GM12878 (cell line): ENCODE data around the gene ARHGAP15. TPM values are rescaled to one million over a fixed set of nuclear protein-coding genes. Genes with fewer than 3 reads are reported as not detected.

ENCODE experiments used
- ATAC-seq: fragments of 200-7000 bp; cut with Tn5 transposase; 3 replicates; pipeline ENCODE4 v1.9.1; 2020; ENCODE audit warnings: mild to moderate bottlenecking, moderate library complexity
- BruUV-seq: library from RNA; stranded (reverse); fragments of 400-500 nt; replicated peaks from 2 replicates; lab custom pipeline; 2021; lab: Mats Ljungman, UMichigan
- CTCF ChIA-PET: fragments of 300-600 bp; sonication (Branson Sonifier 250); formaldehyde crosslinking; extraction: SDS; loops from one replicate; lab custom pipeline; 2021; ENCODE audit warnings: inconsistent platforms; lab: Yijun Ruan, JAX
- POLR2A ChIA-PET: fragments of 350-600 bp; formaldehyde crosslinking; extraction: SDS; loops from one replicate; lab custom pipeline; 2021; ENCODE audit warnings: inconsistent platforms; lab: Charles Lee
- RAD21 ChIA-PET: fragments of 300-600 bp; sonication (Branson Sonifier 250); formaldehyde crosslinking; loops from one replicate; lab custom pipeline; 2023; ENCODE audit warnings: antibody characterized with exemption; ENCODE audit not compliant: unreplicated experiment; lab: Charles Lee
- SMC1A ChIA-PET: fragments of 300-600 bp; sonication (Branson Sonifier 250); formaldehyde crosslinking; loops from one replicate; lab custom pipeline; 2023; ENCODE audit not compliant: unreplicated experiment, uncharacterized antibody; lab: Charles Lee
- DNase-seq: peaks from one replicate; pipeline ENCODE4 v3.0.0-alpha.2; 2011; ENCODE audit warnings: low read depth, low spot score
- FAIRE-seq: peaks from 3 replicates; lab custom pipeline; 2011; peaks lifted over from hg19 to GRCh38; lab: Jason Lieb, UNC
- H2AFZ ChIP-seq: 2 replicates; pipeline ENCODE4 v1.6.0; 2011; ENCODE audit warnings: low read depth, low read length, control low read depth; ENCODE audit not compliant: control insufficient read depth
- H3K27ac ChIP-seq: 2 replicates; pipeline ENCODE4 v1.5.1; 2011; ENCODE audit warnings: control low read depth; ENCODE audit not compliant: control insufficient read depth, insufficient read depth
- H3K27me3 ChIP-seq, 2 experiments: replicated peaks in 1 of 2; 2 replicates each; pipeline versions ENCODE4 v1.6.0 to v1.6.1; 2011; ENCODE audit warnings: low read length in 1 of 2; ENCODE audit not compliant: control insufficient read depth in 2 of 2, insufficient read depth in 2 of 2
- H3K36me3 ChIP-seq, 2 experiments: 2 replicates each; pipeline ENCODE4 v1.5.1; 2011; ENCODE audit warnings: low read length in 1 of 2; ENCODE audit not compliant: control insufficient read depth in 2 of 2, insufficient read depth in 2 of 2
- H3K4me1 ChIP-seq: 2 replicates; pipeline ENCODE4 v1.6.1; 2011; ENCODE audit warnings: mild to moderate bottlenecking, low read length, moderate library complexity, mixed read lengths; ENCODE audit not compliant: control insufficient read depth, insufficient read depth
- H3K4me2 ChIP-seq: 2 replicates; pipeline ENCODE4 v1.6.0; 2011; ENCODE audit warnings: control low read depth; ENCODE audit not compliant: control insufficient read depth, insufficient read depth
- H3K4me3 ChIP-seq: fragments of 200-600 bp; sonication (generic); 2 replicates; pipeline ENCODE4 v1.5.1; 2016
- H3K79me2 ChIP-seq: 2 replicates; pipeline ENCODE4 v1.6.0; 2011; ENCODE audit warnings: low read length; ENCODE audit not compliant: control insufficient read depth, insufficient read depth
- H3K9ac ChIP-seq: 2 replicates; pipeline ENCODE4 v1.8.0; 2011; ENCODE audit warnings: low read length, control low read depth, mixed read lengths; ENCODE audit not compliant: control insufficient read depth, insufficient read depth
- H3K9me3 ChIP-seq: replicated peaks from 3 replicates; pipeline ENCODE4 v1.5.1; 2011; ENCODE audit warnings: mild to moderate bottlenecking, low read length; ENCODE audit not compliant: control insufficient read depth, insufficient read depth
- H4K20me1 ChIP-seq: 2 replicates; pipeline ENCODE4 v1.6.0; 2011; ENCODE audit not compliant: control insufficient read depth, insufficient read depth
- EED ChIP-seq: sonication (generic); IDR thresholded peaks from 2 replicates; pipeline ENCODE4 v1.6.1; 2016; ENCODE audit warnings: antibody characterized with exemption, low read depth
- FOXK2 ChIP-seq: fragments of 450-650 bp; IDR thresholded peaks from 2 replicates; pipeline ENCODE4 v1.6.1; 2017; ENCODE audit warnings: mild to moderate bottlenecking, moderate library complexity
- IRF4 ChIP-seq: IDR thresholded peaks from 2 replicates; pipeline ENCODE4 v1.6.1; 2011; ENCODE audit warnings: low read depth, low read length
- MLLT1 ChIP-seq: fragments of 450-650 bp; IDR thresholded peaks from 2 replicates; pipeline ENCODE4 v1.6.1; 2016; ENCODE audit warnings: mild to moderate bottlenecking
- MTA2 ChIP-seq: fragments of 450-650 bp; IDR thresholded peaks from 2 replicates; pipeline ENCODE4 v1.6.1; 2016; ENCODE audit warnings: low read depth, mild to moderate bottlenecking, moderate library complexity
- REST ChIP-seq: IDR thresholded peaks from 2 replicates; pipeline ENCODE4 v1.6.1; 2012; ENCODE audit warnings: mild to moderate bottlenecking, low read depth, low read length
- RFX5 ChIP-seq: IDR thresholded peaks from 2 replicates; pipeline ENCODE4 v1.6.1; 2011; ENCODE audit warnings: low read depth, low read length, improper control_type of control experiment
- STAT1 ChIP-seq: fragments of 450-650 bp; conservative IDR thresholded peaks from 2 replicates; pipeline ENCODE4 v1.6.1; 2014; ENCODE audit warnings: antibody characterized with exemption, mild to moderate bottlenecking
- SUZ12 ChIP-seq: fragments of 200-600 bp; sonication (generic); IDR thresholded peaks from one replicate; pipeline ENCODE4 v1.6.1; 2018; ENCODE audit warnings: antibody characterized with exemption, mild to moderate bottlenecking; ENCODE audit not compliant: unreplicated experiment
- USF2 ChIP-seq: IDR thresholded peaks from 2 replicates; pipeline ENCODE4 v1.6.1; 2011; ENCODE audit warnings: low read depth, low read length, improper control_type of control experiment, borderline replicate concordance
- ZNF592 ChIP-seq: fragments of 450-650 bp; IDR thresholded peaks from 2 replicates; pipeline ENCODE4 v1.6.1; 2017; ENCODE audit warnings: mild to moderate bottlenecking, moderate library complexity
- WGBS: methylation state at CpG from one replicate; pipeline ENCODE4 v1.1.6; 2016; ENCODE audit warnings: low lambda C conversion rate; ENCODE audit not compliant: insufficient replicate concordance, insufficient coverage; ENCODE audit errors: missing lambda C conversion rate; 5-methylcytosine and 5-hydroxymethylcytosine counted together
- in situ Hi-C: fragments of 300-500 bp; cut with MboI; formaldehyde crosslinking; loops from 9 replicates; pipeline ENCODE4 v1.14.3; 2018; ENCODE audit warnings: mixed read lengths
- intact Hi-C: fragments of 100-400 bp; cut with micrococcal nuclease; formaldehyde crosslinking; loops from one replicate; pipeline ENCODE4 v1.14.2; 2022; ENCODE audit not compliant: unreplicated experiment
- polyA plus RNA-seq, 11 experiments: library from polyadenylated mRNA; depleted of rRNA in 4 of 11; unstranded in 6 of 11; stranded (reverse) in 5 of 11; fragments of >200 nt; fragmentation: Nextera tagmentation in 4 of 11; fragmentation: Illumina TruSeq in 1 of 11; extraction: Ambion mirVana in 4 of 11; extraction: Trizol in 1 of 11; gene quantifications; 1 replicate in 1 of 11; 2 replicates in 10 of 11; pipeline versions ENCODE4 v1.2.1 to v1.2.3, GENCODE V29; 2011 to 2016; ENCODE audit warnings: inconsistent platforms in 2 of 11, missing spikeins in 2 of 11, low read depth in 1 of 11
- total RNA-seq, 4 experiments: library from RNA; depleted of rRNA in 3 of 4; stranded (reverse); fragments of >200 nt in 3 of 4; fragmentation: Illumina TruSeq in 1 of 4; extraction: Trizol in 1 of 4; gene quantifications; 2 replicates each; pipeline versions ENCODE4 v1.2.1 to v1.2.3, GENCODE V29; 2013 to 2021

The ARHGAP15 gene
- total and polyA plus RNA-seq, 10 of the 15 experiments (the other 5 are each of a cell fraction or from before 2014, with no cell fraction given): 38.0 to 92.6 (median 66.7) TPM

GRCh38 chr2:143384111-143384510 is 254.9 kb downstream of the ARHGAP15 start:
- DNase-seq: no peak
- BruUV-seq: no TSS peak
- no peak overlapping the region for H3K27ac ChIP-seq
- no peaks in the 10 kb centered on the region for H4K20me1 ChIP-seq
- ChIA-PET SMC1A (interaction anchor here (1.3 kb wide), 1 partner anchor 11 kb away, joined by 6 read pairs; no protein-coding TSS in a partner anchor), RAD21 (no interaction called here)
- no peak for FAIRE-seq
- no peaks in the 10 kb centered on the region for H3K4me1 ChIP-seq
- H2AFZ ChIP-seq: no peak overlapping the region
- TF ChIP-seq MLLT1 (no peak), MTA2 (no peak), FOXK2 (no peak), STAT1 (no peak), IRF4 (no peak), USF2 (no peak), EED (no peak), REST (no peak), ZNF592 (no peak), SUZ12 (no peak), RFX5 (no peak)
- TF ChIP-seq, all 136 proteins: peak for 0
- CTCF ChIA-PET: no interaction called here
- in situ Hi-C loops (no loop called here), intact Hi-C loops (no loop called here)
- ATAC-seq: no peak
- POLR2A ChIA-PET: no interaction called here
- no peaks in the 10 kb centered on the region for H3K9me3 ChIP-seq
- no peak overlapping the region for H3K9ac ChIP-seq
- H3K27me3 ChIP-seq: no peaks in the 10 kb centered on the region
- no peaks in the 10 kb centered on the region for H3K36me3 ChIP-seq
- no peak overlapping the region for H3K4me2 ChIP-seq
- H3K79me2 ChIP-seq: no peaks in the 10 kb centered on the region
- no peak overlapping the region for H3K4me3 ChIP-seq
- WGBS: 96% methylated on average over 6 of the region's 6 CpGs
